SW 1271 (cell line): ENCODE data around the gene WWOX.
"Not testable (repeated sequence)": the region's sequence is repeated elsewhere in the genome, so short reads cannot be mapped to it uniquely, and the experiment has no call there.

Experiments
- DNase-seq, 2 experiments: peaks; one replicate each; lab custom pipeline; 2025; lab: John Stamatoyannopoulos, UW

Gene WWOX

DNA sequence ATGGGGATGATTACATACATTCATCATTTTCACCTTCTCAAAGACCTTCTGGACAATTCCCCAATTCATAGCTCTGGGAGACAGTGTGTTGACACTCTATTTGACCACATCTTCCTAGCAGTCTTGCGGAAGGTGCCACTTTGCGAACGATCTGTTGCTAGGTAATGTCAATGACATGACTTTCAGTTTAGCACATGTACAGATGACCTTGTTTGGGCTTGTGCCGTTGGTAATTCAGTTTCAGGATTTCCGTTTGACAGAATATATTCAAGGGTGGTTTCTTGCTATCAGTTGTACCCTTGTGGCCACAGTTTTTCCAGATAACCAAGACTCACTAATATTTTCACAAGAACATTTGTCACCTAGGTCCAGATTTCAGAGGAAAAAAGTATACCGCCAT is 478.2 kb downstream of the WWOX start:
- no peak for DNase-seq

DNA sequence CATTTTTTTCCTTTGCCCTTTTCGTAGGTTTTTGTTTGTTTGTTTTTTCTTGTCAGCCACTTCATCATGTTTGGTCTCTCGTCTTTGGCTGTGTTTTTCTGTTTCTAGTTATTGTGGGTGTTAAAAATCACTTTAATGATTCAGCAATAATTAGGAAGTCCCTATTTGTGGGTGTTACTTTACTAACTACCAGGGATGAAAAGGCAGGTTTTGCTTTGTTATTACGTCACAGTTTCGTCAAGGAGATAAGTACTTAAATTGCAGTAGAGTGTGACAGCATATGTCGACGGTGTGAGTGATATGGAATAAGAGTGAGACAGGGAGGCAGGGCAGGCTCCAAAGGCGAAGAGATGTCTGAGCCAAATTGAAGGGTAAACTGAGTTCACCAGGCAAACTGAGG is 479.6 kb downstream of the WWOX start:
- DNase-seq = no peak

DNA sequence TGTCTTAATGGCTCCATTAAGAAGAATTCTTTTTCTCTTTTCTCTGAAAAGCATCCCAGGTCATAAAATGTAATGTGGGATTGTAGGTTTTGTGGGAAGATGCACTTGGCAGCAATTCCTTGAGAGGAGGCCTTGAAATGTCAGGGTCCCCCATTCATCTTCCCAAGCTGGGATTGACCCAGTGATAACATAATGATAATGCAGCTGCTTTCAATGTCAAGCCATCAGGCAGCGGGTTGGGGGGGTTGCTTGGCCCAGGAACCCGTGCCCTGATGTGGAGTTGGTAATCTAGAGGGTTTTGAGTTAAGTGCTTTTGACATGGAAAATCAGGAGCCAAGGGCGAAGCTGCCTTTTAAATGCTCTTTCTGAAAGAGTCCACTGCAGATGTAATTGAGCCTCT is 484.0 kb downstream of the WWOX start:
- DNase-seq = no peak

DNA sequence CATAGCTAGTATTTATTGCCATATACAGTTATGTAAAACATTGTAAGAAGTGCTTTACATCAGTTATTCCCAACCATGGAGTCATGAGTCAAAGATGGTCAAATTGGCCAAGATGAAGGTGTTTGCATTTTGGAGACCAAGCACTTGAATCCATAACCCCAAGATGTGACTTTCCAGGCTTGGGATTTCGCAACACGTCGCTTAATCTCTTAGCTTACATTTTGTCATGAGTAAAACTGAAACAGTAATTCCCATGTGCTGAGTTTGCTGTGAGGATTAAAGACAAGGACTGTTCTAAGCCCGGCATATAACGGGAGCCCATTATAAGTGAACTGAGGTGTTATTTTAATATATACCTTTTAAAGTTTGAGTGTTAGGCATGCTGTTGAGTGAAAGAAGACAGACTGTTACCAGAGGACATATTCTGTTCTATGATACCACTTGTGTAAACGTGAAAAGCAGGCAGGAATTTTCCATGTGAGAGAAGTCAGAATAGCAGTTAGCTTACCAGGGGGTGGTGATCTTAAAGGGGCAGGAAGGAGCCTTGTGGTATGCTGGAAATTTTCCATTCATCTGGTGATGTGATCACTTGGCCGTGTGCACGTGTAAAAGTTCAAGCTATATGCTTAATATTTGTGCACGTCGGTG is 484.9 kb downstream of the WWOX start:
- no peak for DNase-seq

DNA sequence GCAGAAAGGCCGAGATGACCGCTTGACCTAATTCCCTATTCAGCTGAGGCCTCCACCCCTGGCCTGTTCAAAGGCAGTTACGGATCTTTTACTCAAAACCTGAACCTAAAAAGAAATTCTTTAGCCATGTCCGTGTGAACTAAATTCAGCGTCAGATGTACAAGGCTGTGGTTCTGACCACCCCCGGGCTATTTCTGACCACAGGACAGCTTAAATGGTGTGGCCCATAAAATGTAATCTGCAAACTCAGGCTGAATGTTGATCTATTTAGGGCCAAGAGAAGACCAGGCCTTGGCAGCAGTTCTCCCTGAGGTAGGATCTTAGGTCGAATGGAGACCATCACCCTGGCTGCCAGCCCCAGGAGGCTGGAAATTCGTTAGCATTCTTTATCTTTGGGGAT is 485.5 kb downstream of the WWOX start:
- DNase-seq = no peak

DNA sequence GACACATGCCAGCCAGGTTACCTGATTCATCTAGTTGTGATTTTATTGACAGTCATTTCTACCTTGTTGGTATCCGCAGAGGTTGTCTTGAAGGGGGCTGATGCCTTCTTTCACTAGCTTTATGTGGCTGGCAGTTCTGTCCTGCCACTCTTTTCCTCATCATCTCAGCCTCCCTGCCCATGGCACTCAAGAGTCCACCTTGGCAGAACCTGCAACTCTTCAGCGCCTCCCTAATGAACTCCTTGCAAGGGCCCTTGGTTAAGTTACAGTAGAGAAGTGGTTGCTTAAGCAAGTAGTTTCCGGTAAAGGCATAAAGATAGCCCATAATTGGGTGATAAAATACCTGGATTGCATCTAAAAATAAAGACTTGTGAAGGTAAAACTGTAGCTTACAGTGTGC is 489.9 kb downstream of the WWOX start:
- no peak for DNase-seq

DNA sequence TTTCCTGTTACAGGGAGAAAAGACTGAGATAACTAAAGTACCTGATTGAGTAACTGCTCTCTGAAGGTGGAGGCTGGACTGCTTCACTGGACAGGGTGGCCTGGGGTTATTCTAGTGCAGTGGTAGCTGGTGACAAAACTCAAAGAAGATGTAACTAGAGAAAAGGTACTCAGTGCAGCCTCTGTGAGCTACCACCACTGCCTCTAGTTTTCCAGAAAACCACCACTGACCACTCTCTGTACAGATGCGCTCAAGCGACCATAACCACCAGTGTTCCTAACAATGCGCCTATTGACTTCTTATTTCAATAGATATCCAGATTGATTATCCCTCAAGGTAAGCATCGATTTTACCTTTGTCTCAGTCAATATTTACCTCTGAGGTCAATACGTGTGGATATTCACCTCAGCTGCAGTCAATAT is 492.2 kb downstream of the WWOX start:
- no peak for DNase-seq

DNA sequence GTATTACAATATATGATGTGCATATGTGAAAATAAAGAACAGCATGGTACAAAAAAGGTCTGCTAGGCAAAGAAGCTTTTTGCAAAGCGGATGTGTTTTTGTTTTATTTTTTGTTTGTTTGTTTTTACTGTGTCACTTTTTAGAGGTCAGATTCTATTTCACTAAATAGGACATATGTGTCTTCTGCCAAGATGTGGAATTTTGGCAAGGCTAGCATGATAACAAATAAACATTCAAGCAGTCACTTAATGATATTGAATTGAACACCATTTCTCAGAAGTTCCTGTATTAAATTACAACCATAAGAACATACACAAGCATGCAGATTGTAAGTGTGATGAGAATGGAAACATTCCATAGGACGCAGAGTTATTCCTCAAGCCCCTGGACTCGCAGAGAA is 492.7 kb downstream of the WWOX start:
- DNase-seq = no peak

DNA sequence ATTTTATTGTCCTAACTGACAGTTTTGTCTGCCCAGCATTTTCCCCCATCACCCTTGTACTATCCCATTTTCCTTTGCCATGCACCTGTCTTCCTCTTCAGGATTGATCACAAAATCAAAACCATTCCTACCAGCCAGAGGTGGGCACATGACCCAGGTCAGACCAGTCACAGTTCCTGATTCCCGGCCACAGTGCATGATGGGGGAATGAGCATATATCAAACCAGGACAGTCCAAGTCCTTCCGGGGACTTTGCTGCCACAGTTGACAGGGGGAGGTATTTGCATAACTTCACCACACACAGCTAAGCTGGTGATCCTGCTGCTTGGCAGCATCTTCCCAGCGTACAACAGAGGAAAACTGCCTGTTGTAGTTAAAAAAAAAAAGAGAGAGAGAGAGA is 493.9 kb downstream of the WWOX start:
- no peak for DNase-seq

DNA sequence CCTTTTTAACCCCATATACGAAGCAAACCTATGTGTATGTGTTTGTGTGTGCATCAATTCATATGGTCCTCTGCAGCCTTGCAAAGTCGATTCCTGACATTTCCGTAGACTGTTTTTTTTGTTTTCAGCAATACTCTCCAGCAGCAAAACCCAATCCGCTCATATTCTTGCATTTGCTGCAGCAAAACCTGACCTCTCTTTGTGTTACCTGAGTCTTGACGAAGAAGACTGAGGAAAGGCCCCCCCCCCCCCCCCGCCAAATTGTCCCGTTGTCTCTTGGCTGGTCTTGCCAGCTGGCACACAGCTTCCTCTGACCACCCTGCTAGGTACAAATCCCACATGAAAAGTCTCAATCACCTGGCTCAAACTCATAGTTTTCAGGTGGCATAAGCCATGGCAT is 494.7 kb downstream of the WWOX start:
- no peak for DNase-seq

DNA sequence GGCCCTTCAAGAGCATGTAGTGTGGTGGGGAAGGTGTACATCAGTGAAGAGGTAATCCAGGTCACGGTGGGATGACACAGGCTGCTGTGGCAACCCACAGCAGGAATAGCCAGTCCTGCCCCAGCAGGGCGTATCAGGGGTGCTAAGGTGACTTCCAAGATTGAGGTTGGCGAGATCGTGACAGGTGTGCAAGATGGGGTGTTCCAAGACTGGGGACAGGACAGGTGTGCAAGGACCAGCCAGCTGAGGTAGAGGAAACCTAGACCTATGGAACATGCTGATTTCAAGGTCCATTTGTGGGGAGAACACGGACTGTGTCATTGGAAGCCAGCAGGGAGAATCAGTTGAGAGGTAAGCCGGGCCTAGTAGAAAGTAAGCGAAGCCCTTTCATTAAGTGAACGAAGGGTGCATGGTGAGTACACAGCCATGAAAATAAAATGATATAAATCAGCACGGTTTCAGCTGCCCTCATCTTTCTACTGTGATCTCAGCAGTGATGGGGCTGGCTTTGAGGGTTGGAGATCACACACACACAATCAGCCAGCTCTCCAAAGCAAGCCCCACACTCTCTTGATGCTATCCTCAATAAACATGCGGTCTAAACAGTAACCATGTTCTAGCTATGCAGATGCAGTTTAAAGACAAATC is 497.0 kb downstream of the WWOX start:
- no peak for DNase-seq

DNA sequence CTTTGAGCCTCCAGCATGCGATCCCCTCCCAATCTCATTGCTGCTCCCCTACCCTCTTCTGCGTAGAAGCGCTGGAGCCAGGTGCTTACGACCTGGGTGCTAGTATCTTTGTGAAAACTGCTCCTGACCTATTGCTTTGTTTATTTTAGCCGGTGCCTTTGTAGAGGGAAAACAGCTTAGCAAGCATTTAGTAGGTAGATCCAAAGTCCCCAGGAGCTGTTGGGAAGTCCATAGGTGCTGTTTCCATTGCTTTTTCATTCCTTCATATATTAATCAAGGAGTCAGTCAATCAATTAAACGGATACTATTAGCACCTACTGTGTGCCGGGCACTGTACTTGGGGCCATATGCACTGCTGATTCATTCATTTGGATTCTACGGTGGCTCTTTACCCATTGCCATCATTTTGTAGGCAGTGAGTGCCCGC is 497.6 kb downstream of the WWOX start:
- DNase-seq = no peak

DNA sequence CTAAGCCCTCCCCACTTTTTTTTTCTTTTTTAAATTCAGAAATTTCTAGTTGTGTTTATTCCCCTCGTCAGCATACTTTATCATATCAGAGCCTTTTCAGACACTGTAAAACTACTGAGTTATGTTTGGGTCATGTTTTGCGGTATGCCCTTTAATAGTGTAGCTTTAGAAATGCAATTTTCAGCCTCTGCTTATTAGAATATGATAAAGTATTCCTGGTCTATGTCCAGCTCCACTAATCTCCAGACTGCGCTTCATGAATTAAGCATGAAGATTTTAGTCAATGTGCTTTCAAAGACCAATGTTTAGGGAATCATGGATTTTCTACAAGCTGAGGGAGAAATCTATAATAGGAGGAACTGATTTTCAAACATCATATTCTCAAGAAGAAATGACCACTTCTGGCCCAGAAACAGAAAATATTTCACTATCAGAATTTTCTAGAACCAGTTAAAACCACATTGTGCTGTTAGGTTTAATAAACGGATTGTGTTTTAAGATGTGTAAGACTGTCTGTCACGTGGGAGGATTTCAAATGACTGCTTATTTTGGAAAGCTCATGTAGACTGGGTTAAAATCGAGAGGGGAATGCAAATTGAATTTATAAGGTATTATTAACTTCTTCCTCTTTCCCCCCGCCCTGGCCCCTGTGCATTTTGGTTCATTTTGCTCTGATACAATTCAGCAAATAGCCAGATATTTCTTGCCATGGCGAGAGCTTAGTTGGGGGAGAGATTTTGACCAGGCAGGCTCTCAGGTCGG is 498.5 kb downstream of the WWOX start:
- DNase-seq = no peak

DNA sequence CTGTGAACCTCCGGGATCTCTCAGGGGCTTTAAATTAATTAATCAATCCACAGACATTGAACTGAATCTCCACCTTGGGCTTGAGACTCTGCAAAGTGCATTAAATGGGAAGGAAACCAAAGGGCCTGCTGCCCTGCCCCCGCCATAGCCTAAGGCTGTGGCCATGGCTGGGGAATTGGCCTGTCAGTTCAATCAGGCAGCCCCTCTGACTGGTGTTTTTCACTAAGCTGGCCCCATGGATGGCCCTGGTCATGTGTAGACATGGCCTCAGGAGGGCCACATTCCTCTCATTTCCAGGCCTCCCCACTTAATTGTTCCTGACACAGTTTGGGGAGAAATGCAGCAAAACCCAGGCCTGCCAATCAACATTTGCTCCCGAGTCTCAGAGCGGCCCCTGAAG is 499.8 kb downstream of the WWOX start:
- DNase-seq = no peak

DNA sequence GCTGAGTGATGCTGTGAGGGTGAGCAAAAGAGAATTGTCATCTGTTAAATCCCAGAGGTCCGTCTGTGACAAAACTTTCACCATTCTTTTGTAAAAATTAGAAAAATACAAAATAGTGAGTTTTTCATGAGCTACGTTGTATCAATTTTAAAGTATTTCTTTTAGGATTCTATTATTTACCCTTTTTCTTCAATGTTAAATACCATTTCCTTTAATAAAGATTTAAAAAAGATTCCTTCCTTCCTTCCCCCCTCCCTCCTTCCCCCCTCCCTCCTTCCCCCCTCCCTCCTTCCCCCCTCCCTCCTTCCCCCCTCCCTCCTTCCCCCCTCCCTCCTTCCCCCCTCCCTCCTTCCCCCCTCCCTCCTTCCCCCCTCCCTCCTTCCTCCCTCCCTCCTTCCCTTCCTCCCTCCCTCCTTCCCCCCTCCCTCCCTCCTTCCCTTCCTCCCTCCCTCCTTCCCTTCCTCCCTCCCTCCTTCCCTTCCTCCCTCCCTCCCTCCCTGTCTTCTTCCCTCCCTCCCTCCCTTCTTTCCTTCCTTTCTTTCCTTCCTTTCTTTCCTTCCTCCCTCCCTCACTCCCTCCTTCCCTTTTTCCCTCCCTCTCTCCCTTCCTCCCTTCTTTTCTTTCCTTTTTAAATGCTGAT is 505.1 kb downstream of the WWOX start:
- DNase-seq = not testable (repeated sequence)

DNA sequence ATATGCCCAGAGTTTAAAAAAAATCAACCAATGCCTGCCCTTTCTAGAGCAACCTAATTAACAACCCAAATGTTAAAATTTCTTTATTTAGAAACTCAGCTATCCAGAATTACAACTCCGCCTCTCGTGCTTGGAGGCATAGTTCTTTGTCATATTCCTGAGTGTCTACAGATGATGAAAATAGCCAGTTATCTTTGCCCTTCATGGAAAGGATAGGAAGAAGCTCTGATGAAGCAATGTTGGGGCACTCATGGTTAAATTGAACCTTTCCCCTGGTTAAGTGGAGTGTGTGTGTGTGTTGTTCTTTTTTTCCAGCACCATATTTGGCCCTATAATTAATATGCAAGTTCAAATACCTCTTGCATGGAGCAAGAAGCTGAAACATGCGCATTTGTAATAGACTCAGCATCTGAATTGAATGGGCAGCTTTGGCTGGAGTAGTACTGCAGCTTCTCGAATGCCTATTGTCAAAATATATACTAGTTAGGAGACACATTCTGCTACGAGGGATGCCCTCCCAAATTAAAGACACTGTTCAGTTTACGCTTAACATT is 506.2 kb downstream of the WWOX start:
- no peak for DNase-seq

DNA sequence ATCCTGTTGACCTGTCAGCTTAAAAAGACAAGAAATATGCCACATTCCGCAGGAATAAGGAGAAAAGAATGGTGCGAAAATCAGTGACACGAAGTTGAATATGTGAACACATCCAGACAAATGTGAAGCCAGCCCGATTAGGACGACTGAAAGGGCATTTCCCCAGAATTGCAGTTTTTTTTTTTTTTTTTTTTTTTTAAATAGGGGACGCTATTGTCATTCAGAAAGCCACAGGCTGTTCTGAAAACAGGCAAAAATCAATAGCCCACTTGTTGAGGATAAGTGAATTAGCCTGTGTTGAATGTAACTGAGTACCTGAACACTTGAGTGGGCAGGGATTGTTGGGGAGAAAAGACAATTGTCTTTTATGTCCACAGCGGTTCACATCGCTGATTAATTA is 507.1 kb downstream of the WWOX start:
- DNase-seq = no peak

DNA sequence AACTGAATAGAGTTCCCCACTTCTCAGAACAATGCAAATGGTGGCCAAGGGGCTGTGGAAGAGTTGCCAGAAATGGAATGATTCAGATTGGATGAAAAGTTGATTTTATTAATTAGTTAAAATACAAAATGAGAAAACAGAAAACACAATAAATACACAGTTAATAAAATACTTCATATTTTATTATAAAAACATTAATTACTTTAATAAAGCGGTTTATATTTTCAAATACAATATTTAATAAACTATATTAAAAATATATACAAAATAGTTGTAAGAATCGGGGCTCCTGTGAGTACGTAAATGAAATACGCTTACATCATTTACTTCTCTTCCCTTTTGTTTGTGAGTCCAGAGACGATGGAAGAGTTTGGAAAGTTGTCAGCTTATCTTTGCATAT is 507.6 kb downstream of the WWOX start:
- no peak for DNase-seq

DNA sequence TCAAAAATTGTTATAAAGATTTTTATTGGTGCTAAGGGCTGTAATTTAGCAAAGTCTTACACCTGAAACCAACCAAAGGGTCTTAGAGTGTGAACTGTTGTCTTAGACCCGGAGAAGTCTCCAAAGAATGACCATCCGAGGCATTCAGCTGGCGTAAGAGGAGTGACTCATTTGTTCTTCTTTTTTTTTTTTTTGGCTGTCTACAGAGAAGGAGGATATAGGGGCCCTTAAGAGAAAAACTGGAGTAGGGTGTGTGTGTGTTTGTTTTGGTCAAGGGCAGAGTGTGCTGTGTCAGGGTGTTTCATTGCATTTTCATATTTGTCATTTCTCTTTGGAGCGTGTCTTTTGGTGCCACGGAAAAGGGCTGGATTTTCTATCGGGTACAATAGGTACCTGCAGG is 508.0 kb downstream of the WWOX start:
- no peak for DNase-seq

DNA sequence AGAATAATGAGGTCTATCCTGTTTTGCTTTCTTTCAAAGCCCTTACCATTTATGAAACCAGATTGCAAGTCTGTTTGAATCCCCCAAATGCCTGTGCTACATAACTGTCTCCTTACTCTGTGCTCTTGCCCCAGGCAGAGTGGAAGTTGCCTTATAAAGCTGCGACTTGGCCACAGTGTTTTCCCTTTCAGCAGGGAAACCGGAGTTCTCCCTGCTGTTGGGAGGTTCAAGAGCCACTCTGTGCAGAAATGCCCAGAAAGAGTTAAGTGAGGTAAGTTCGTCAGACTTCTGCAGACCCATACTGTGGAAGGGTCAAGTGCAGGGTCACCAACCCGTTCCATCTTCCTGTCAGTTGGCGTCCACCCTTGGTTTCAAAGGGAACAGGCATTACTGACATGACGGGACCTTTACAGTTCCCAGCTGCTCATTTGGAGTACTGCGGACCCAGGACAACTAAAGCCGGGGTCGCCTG is 508.9 kb downstream of the WWOX start:
- DNase-seq = no peak

DNA sequence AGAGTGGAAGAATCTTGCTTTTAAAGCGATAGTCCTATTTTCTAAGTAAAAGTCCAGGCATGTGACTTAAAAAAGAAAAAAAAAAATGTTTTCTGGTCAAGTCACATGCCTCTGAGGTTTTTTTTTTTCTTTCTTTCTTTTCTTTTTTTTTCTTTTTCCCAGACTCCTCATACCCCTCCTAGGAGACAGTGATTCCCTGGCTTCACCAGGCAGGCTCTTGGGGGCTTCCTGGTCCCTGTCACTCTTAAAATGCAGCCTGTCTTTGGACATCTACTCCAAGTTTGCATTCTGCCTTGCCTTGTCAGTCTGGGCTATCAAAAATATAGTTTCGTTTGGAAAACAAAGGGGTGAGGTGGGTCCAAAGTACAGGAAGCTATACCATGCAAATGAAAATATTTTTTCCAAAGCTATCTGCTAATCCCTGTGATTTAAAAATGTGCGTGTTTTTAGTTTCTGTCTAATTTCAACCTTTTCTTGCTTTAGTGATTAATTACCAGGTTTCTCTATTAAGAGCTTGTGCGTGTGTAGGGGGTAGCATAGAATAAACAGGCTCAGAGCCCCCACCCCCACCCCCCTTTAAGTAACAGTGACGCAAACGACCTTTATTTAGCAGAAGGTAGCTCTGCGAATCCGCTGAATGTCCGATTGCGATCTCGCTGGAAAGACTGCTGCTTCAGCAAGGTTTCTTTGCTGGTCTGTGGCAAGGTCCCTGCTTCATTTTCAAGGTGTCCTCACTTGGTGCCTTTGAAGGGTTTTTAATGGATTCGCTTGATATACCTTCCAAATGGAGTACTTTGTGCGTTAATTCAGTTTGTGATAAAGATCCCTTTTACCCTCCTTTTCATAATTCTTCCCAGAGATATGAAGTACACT is 510.2 kb downstream of the WWOX start:
- DNase-seq = no peak
